Tibial nerve (tissue), 3 donors: Measurements from ENCODE around the gene SLC27A1.

ENCODE experiments used
- POLR2A ChIP-seq, 2 donors: fragments of 450-650 bp; IDR thresholded peaks; one replicate each; pipeline ENCODE4 v1.6.1; 2017; ENCODE audit warnings: antibody characterized with exemption in 2 of 2, mild to moderate bottlenecking in 2 of 2, moderate library complexity in 2 of 2
- TF ChIP-seq, protein P1 (sequence below), 5 experiments: fragments of 200-600 bp in 3 of 5; fragments of 450-650 bp in 2 of 5; sonication (generic) in 3 of 5; IDR thresholded peaks; one replicate each; pipeline ENCODE4 v1.5.1; 2016 to 2019; ENCODE audit warnings: antibody characterized with exemption in 5 of 5, mild to moderate bottlenecking in 3 of 5, moderate library complexity in 2 of 5

DNA sequence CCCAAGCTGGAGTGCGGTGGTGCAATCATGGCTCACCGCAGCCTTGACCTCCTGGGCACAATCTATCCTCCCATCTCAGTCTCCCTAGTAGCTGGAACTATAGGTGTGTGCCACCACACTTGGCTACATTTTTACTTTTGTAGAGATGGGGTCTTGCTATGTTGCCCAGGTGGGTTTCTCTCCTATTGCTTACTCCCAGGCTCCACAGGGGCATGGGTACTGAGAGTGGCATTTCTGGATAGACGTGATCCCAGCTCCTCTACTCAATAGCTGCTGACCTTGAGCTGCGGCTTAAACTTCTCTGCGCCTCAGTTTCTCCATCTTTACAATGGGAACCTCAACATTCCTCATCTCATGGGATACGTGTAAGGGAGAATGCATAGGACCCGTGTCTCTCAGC lies 38.9 kb upstream of the SLC27A1 start:
- TF ChIP-seq POLR2A (IDR thresholded peaks at IDR 0.05): no peak
- TF ChIP-seq, protein P1, sequence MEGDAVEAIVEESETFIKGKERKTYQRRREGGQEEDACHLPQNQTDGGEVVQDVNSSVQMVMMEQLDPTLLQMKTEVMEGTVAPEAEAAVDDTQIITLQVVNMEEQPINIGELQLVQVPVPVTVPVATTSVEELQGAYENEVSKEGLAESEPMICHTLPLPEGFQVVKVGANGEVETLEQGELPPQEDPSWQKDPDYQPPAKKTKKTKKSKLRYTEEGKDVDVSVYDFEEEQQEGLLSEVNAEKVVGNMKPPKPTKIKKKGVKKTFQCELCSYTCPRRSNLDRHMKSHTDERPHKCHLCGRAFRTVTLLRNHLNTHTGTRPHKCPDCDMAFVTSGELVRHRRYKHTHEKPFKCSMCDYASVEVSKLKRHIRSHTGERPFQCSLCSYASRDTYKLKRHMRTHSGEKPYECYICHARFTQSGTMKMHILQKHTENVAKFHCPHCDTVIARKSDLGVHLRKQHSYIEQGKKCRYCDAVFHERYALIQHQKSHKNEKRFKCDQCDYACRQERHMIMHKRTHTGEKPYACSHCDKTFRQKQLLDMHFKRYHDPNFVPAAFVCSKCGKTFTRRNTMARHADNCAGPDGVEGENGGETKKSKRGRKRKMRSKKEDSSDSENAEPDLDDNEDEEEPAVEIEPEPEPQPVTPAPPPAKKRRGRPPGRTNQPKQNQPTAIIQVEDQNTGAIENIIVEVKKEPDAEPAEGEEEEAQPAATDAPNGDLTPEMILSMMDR (IDR thresholded peaks at IDR 0.05): no peak
